ENCODE data around the gene MEF2D.

MEF2D gene

DNA sequence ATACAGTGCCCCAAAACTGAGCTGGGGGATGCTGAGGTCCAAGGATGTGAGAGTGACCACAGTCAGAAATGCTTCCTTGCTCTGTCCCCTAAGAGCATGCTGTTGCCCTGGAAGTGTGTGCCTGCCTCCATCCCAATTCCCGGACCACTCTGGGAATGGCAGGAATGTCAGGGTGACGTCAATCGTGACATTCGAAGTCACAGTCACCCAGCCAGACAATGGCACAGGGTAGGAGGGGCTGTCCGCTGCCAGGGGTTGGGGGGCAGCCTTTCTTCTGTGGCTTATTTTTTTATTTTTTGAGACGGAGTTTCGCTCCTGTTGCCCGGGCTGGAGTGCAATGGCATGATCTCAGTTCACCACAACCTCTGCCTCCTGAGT, 22.3 kb downstream of the MEF2D start:
- in situ Hi-C loops (cut with MboI; ENCODE audit: low pct_unique_long_range_greater_than_20kb, low sequenced_read_pairs), result no loop called here
- DNase-seq, result no peak

- no peak for DNase-seq
- in situ Hi-C loops (cut with MboI; ENCODE audit: low pct_unique_long_range_greater_than_20kb, low sequenced_read_pairs), result no loop called here
These were observed 22.9 kb downstream of the MEF2D start for GRCh38 chr1:156477526-156478249.

DNA sequence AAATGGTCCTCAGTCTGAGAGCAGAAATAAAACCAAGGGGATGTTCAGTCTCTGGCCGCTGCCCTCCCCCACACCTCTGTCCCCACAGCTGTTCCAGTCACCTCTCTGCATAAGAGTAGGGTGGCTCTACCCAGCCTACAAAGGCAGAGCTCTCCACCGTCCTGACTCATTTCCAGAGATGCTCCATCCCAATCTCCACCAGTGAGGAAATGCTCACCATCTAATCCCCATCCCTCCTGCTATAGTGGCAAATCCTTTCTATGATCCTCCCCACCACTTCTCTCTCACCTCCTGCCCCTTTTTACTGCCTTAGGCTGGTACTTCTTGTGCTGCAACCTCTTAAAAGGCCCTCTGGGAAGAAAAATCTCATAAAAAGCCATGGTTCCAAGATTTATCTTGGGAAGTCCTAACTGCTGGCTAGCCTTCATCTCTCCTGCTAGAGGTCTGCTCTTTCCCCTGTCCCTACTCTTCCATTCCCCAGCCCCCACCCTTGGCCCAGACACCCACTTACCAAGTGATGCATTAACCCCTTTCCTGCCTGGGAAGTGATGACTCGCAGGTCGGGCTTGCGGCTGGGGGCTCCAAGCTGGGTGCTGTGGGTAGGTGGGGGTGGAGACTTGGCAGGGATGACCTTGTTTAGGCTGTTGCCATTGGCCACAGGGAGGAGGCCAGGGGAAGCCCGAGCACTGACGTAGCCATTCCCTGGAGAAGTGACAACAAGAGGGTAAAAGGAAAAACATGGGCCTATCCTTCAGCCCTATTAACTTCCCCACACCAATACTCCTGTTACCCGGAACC, 23.9 kb downstream of the MEF2D start:
- in situ Hi-C loops (cut with MboI; ENCODE audit: low pct_unique_long_range_greater_than_20kb, low sequenced_read_pairs), result no loop called here
- no peak for DNase-seq

- DNase-seq, result no peak
These were observed 24.7 kb downstream of the MEF2D start for GRCh38 chr1:156475568-156476500.

GRCh38 chr1:156474966-156475365, 25.6 kb downstream of the MEF2D start:
- no peak for DNase-seq
- in situ Hi-C loops (cut with MboI; ENCODE audit: low pct_unique_long_range_greater_than_20kb, low sequenced_read_pairs), result no loop called here

More at GRCh38 chr1:156475568-156476500, 24.7 kb downstream of the MEF2D start:
- in situ Hi-C loops (cut with MboI; ENCODE audit: low pct_unique_long_range_greater_than_20kb, low sequenced_read_pairs), result no loop called here

DNA sequence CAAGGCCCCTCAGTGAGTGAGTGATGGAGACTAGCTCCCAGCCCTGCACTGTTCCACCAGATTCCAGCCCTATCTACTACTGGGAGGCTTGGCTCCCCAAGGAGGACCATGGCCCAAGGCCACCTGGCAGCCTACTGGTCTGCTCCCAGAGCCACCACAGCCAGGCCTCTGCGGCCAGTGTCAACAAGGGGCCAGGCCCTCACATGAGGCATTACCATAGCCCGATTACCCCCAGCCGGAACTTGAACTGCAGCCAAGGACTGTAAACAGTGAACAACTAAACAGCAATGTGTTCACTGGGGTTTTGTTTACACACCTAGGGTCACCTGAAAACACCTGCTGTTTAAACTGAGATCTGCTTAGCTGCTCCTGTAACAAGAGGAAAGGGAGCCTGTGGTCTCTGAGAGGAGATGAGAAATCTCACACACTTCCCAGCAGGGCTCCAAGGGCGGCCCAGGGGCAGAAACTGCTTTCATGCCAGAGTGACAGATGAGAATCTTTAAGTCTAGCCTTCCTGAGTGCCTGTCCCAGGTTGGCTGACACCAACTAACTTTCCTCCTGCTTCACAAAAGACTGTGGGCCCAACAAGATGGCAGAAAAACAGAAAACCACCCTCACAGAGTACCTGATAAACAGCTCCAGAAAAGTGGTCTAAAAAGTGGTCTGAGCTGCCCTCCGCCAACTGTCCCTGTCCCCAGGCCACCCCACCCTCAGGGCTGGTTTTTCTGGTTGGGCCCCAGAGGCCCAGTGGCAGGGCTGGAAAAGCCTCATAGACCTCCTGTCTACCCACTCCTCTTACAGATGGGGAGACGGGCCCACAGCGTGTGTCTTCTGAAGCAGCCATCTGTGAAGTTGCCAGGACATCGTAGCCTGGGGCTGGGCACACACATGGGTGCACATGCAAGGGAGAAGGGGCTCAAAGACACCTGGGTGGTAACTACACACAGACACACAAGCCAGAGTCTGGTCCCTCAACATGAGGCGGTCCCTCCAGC, 28.8 kb downstream of the MEF2D start:
- no peak for DNase-seq
- in situ Hi-C loops (cut with MboI; ENCODE audit: low pct_unique_long_range_greater_than_20kb, low sequenced_read_pairs), result no loop called here

DNA sequence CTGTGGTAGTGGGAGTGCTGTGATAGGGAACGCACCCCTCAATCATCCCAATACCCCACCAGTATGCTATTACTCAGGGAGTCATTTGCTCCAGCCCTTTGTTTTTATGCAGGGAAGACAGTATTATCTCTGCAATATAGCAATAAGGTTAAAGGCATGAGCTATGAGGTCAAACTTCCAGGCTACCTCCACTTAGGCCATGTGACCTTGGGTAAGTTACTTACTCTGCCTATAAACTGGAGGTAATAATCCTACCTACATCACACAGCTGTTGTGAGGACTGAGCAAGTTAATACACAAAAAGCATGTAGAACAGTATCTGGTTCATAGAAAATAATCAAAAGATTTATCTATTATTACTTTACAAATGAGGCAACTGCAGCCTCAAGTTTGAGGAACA, 30.1 kb downstream of the MEF2D start:
- in situ Hi-C loops (cut with MboI; ENCODE audit: low pct_unique_long_range_greater_than_20kb, low sequenced_read_pairs), result no loop called here
- DNase-seq, result no peak

DNA sequence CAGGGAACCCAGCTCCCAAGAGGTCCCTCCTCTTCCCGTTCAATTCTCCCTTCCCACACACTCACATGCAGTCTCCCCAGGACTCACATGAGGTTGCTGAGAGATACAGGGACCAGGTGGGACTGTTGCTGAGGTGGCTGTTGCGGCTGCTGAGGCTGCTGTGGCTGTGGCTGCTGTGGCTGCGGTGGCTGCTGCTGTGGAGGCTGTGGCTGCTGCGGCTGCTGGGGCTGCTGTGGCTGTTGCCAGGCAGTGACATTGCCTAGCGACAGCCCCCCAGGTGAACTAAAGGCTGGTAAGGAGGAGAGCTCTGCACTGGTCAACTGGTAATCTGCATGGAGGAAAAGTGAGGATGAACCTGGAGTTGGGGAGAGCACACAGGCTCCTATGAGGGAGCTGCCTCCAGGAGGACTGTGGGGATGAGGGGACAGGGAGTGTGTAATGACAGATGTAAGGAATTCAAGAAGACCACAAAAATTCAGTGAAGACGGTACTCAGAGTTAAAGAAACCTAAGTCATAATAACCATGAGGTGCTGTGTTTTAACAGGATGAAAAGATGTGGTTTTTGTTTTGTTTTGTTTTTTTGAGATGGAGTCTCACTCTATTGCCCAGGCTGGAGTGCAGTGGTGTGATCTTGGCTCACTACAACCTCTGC, 31.8 kb downstream of the MEF2D start:
- DNase-seq, result no peak
- in situ Hi-C loops (cut with MboI; ENCODE audit: low pct_unique_long_range_greater_than_20kb, low sequenced_read_pairs), result loop anchor here (10.0 kb wide), 1 partner anchor 126 kb away; the partner anchor contains the start of gene NAXE

GRCh38 chr1:156467906-156468305, 32.7 kb downstream of the MEF2D start:
- in situ Hi-C loops (cut with MboI; ENCODE audit: low pct_unique_long_range_greater_than_20kb, low sequenced_read_pairs), result loop anchor here (10.0 kb wide), 1 partner anchor 127 kb away; the partner anchor contains the start of gene NAXE
- no peak for DNase-seq

GRCh38 chr1:156467385-156467784, 33.2 kb downstream of the MEF2D start:
- no peak for DNase-seq
- in situ Hi-C loops (cut with MboI; ENCODE audit: low pct_unique_long_range_greater_than_20kb, low sequenced_read_pairs), result loop anchor here (10.0 kb wide), 1 partner anchor 127 kb away; the partner anchor contains the start of gene NAXE

DNA sequence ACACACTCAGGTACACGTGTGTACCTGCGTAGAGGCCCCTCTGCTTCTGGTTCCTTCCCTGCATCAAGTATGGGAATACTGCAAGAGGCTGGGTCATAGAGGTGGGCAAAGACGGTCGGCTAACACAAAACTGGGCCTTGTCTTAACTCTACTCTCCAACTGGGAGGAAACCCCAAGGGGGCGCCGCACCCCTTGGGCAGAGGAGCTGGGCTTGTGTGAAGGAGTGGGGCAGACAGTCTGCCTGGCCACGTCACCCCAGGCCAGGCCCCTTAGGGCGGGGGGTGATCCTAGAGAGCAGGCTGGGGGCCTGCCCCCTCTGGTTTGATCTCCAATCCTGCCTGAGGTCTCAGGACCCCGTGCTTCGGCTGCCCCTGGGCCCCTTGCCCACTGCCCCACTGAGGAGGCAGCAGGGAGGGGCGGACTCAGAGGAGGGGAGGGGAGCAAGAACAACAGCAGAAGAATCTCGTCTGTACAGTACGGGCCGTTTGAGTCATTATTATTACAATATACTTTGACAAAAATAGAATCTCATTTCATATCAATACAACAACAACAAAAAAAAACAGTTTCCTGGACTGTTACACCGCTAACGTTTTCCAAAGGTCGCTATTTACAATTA, 34.7 kb downstream of the MEF2D start:
- DNase-seq, result peak; percentile 32
- in situ Hi-C loops (cut with MboI; ENCODE audit: low pct_unique_long_range_greater_than_20kb, low sequenced_read_pairs), result loop anchor here (10.0 kb wide), 1 partner anchor 129 kb away; the partner anchor contains the start of gene NAXE

GRCh38 chr1:156464825-156465452, 35.6 kb downstream of the MEF2D start:
- in situ Hi-C loops (cut with MboI; ENCODE audit: low pct_unique_long_range_greater_than_20kb, low sequenced_read_pairs), result loop anchor here (10.0 kb wide), 1 partner anchor 130 kb away; the partner anchor contains the start of gene NAXE
- no peak for DNase-seq

- no peak for DNase-seq
These were observed 36.2 kb downstream of the MEF2D start for GRCh38 chr1:156464335-156464734.

DNA sequence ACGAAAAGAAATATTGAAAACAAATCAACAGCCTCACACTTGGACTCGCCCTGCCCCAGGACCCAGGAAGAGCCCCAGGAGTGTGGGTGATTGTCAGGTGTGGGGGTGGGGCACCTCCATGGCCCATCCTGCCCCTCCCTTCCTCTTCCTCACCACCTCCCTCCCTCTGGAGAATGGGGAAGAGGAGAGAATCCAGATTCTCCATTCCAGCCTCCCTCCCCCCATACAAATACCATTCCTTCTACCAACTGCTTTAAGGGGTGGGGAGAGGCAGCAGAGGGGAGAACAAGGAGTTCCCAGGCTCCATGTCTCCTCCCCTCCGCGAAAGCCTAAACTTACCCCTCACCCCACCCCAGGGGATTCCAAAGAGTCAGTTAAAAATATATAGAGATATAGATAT, 36.7 kb downstream of the MEF2D start:
- DNase-seq, result no peak
- in situ Hi-C loops (cut with MboI; ENCODE audit: low pct_unique_long_range_greater_than_20kb, low sequenced_read_pairs), result loop anchor here (10.0 kb wide), 1 partner anchor 131 kb away; the partner anchor contains the start of gene NAXE

More at GRCh38 chr1:156464335-156464734, 36.2 kb downstream of the MEF2D start:
- in situ Hi-C loops (cut with MboI; ENCODE audit: low pct_unique_long_range_greater_than_20kb, low sequenced_read_pairs), result loop anchor here (10.0 kb wide), 1 partner anchor 130 kb away; the partner anchor contains the start of gene NAXE

DNA sequence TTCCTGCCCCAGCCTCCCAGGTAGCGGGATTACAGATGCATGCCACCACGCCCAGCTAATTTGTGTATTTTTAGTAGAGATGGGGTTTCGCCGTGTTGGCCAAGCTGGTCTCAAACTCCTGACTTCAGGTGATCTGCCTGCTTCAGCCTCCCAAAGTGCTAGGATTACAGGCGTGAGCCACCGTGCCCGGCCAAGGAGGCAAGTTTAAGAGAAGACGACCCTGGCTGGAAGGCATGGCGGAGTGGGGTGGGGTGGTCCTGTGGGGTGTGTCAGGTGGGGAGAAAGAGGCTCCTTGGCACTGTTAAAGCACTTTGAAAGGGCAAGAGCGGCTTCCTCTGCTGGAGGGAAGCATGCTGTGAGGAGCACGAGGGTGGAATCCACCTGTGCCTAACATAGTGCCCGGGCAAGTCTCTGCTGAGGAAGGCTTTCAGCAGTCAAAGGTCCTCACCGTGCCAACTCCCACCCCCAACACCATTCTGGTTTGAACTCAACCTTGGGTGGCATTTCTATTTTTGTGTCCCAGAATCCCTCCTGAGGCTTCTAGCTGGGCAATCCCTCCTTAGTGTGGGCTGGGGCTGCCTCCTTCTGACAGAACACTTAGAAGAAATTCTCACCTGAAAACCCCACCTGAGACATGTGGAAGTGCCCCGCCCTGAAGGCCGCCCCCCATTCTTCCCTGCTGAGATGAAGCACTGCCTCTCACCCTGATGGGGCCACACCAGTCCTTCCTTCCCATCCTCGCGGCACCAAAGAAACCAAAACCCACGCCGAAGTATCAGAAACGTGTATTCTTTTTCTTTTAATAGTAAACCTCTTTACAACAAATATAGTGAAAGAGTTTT, 37.4 kb downstream of the MEF2D start:
- in situ Hi-C loops (cut with MboI; ENCODE audit: low pct_unique_long_range_greater_than_20kb, low sequenced_read_pairs), result loop anchor here (10.0 kb wide), 1 partner anchor 132 kb away; the partner anchor contains the start of gene NAXE
- DNase-seq, result no peak

All from KBM-7 (cell line).